Gastroesophageal sphincter (tissue), 4 donors: ENCODE measurements around the gene DNAH10. TPM values are rescaled to one million over a fixed set of nuclear protein-coding genes. Genes with fewer than 3 reads are reported as not detected.

Experiments
- ATAC-seq: fragments of 150-250 bp; one replicate; pipeline ENCODE4 v1.9.1; 2016; ENCODE audit warnings: mild to moderate bottlenecking, moderate library complexity
- H3K27ac ChIP-seq, 4 donors: fragments of 200-600 bp; sonication (generic) in 3 of 4; 1 replicate in 3 of 4; 2 replicates in 1 of 4; pipeline ENCODE4 v1.5.1; 2016 to 2019
- H3K27me3 ChIP-seq: fragments of 200-600 bp; sonication (generic); one replicate; pipeline ENCODE4 v1.5.1; 2019
- H3K36me3 ChIP-seq, 2 donors: fragments of 200-600 bp; sonication (generic); one replicate each; pipeline ENCODE4 v1.5.1; 2019; ENCODE audit warnings: control low read depth in 1 of 2
- H3K4me1 ChIP-seq, 3 donors: fragments of 200-600 bp; sonication (generic); 1 replicate in 2 of 3; 2 replicates in 1 of 3; pipeline ENCODE4 v1.5.1; 2016 to 2019; ENCODE audit warnings: control low read depth in 2 of 3
- H3K4me3 ChIP-seq, 2 donors: fragments of 200-600 bp; sonication (generic); one replicate each; pipeline ENCODE4 v1.5.1; 2019; ENCODE audit warnings: mild to moderate bottlenecking in 1 of 2, moderate library complexity in 1 of 2
- H3K9me3 ChIP-seq, 3 donors: fragments of 200-600 bp; sonication (generic); one replicate each; pipeline ENCODE4 v1.5.1; 2017 to 2019; ENCODE audit warnings: control low read depth in 2 of 3
- EP300 ChIP-seq: sonication (generic); formaldehyde crosslinking; IDR thresholded peaks from one replicate; pipeline ENCODE4 v1.6.1; 2017; ENCODE audit warnings: antibody characterized with exemption, mild to moderate bottlenecking
- POLR2A ChIP-seq, 2 donors: fragments of 450-650 bp; IDR thresholded peaks; one replicate each; pipeline ENCODE4 v1.6.1; 2017; ENCODE audit warnings: antibody characterized with exemption in 2 of 2, mild to moderate bottlenecking in 2 of 2, moderate library complexity in 1 of 2
- POLR2AphosphoS5 ChIP-seq: sonication (generic); formaldehyde crosslinking; IDR thresholded peaks from one replicate; pipeline ENCODE4 v1.6.1; 2017; ENCODE audit warnings: antibody characterized with exemption
- WGBS, 2 donors: methylation state at CpG; one replicate each; pipeline ENCODE4 v1.1.5; 2018; ENCODE audit warnings: low coverage in 1 of 2; 5-methylcytosine and 5-hydroxymethylcytosine counted together
- total RNA-seq, 4 donors: library from RNA; depleted of rRNA; stranded (reverse); fragments of >200 nt; gene quantifications; one replicate each; pipeline ENCODE4 v1.1.0, GENCODE V29; 2016
- TF ChIP-seq, protein P1 (sequence below), 4 experiments: fragments of 200-600 bp in 2 of 4; fragments of 450-650 bp in 2 of 4; sonication (generic) in 1 of 4; IDR thresholded peaks; one replicate each; pipeline ENCODE4 v1.5.1; 2017 to 2019; ENCODE audit warnings: antibody characterized with exemption in 4 of 4, mild to moderate bottlenecking in 2 of 4, moderate library complexity in 2 of 4

Gene DNAH10
- total RNA-seq, 4 donors from 2014 or later = not detected

DNA sequence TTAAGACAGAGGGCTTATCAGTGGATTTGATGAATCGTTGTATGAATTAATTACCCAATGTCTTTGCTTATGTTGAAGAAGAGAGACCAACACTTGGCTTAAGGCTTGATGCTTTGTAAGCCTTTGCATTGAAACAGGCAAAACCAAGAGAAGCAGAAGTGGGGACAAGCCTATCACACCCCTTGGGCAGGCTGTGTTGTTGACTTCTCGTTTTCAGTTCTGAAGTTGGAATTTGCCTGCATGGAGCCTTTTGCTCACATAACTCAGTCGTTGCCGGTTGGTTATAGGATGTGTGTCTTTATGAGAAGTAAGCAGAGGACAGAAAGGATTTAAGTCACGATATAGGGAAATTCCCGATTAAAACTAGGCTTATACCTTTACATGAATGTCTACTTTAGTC is 115.9 kb downstream of the DNAH10 start:
- peaks cover 38% of the 10 kb centered on the region for H3K27me3 ChIP-seq
- no peak for ATAC-seq
- WGBS, 2 donors = 80% methylated on average over 6 of the region's 6 CpGs; no CpG with 5 or more reads in 1 of the 2 donors

GRCh38 chr12:123879101-123879500 is 117.0 kb downstream of the DNAH10 start:
- H3K27ac ChIP-seq = no peak overlapping the region
- no peaks in the 10 kb centered on the region for H3K36me3 ChIP-seq
- no peak overlapping the region for H3K4me3 ChIP-seq
- ATAC-seq = no peak
- TF ChIP-seq POLR2AphosphoS5 (no peak), EP300 (no peak), POLR2A (IDR thresholded peaks at IDR 0.05) (no peak)
- TF ChIP-seq, protein P1, sequence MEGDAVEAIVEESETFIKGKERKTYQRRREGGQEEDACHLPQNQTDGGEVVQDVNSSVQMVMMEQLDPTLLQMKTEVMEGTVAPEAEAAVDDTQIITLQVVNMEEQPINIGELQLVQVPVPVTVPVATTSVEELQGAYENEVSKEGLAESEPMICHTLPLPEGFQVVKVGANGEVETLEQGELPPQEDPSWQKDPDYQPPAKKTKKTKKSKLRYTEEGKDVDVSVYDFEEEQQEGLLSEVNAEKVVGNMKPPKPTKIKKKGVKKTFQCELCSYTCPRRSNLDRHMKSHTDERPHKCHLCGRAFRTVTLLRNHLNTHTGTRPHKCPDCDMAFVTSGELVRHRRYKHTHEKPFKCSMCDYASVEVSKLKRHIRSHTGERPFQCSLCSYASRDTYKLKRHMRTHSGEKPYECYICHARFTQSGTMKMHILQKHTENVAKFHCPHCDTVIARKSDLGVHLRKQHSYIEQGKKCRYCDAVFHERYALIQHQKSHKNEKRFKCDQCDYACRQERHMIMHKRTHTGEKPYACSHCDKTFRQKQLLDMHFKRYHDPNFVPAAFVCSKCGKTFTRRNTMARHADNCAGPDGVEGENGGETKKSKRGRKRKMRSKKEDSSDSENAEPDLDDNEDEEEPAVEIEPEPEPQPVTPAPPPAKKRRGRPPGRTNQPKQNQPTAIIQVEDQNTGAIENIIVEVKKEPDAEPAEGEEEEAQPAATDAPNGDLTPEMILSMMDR (IDR thresholded peaks at IDR 0.05) = no peak
- 47 to 55% methylated on average over 8 to 9 of the region's 11 CpGs for WGBS, 2 donors
- peaks cover 0 to under 1% (median 0%) of the 10 kb centered on the region in 3 donors for H3K9me3 ChIP-seq
- H3K27me3 ChIP-seq = peaks cover 49% of the 10 kb centered on the region
- no peaks in the 10 kb centered on the region for H3K4me1 ChIP-seq

More for the DNA sequence above, 115.9 kb downstream of the DNAH10 start:
- Histone ChIP-seq H3K36me3 (no peaks in the 10 kb centered on the region), H3K4me1 (no peaks in the 10 kb centered on the region), H3K4me3 (no peak overlapping the region), H3K27ac (no peak overlapping the region), H3K9me3 (no peaks in the 10 kb centered on the region)
- TF ChIP-seq EP300 = no peak
- no peak for TF ChIP-seq POLR2AphosphoS5
- TF ChIP-seq, protein P1 (IDR thresholded peaks at IDR 0.05) = no peak
- TF ChIP-seq POLR2A (IDR thresholded peaks at IDR 0.05) = no peak

DNA sequence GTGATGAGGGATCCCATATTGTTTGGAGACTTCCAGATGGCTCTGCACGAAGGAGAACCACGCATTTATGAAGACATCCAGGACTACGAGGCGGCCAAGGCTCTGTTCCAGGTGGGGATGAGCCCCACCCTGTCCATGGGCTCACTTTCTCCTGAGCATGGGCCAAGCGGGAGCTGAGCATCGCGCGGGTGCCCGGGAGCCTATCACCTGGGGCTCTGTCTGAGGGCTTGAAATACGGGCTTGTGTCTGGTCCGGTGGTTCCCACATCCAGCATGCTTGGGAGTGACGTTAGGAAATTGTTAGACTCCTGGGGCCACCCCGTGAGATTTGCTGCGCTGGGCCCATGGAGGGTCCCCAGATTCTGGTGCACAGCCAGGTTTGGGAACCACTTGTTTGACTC is 117.6 kb downstream of the DNAH10 start:
- Histone ChIP-seq H3K36me3 (no peaks in the 10 kb centered on the region), H3K9me3 (peaks cover 0 to 6% (median 0%) of the 10 kb centered on the region in 3 donors), H3K27me3 (peaks cover 55% of the 10 kb centered on the region), H3K27ac (no peak overlapping the region), H3K4me1 (no peaks in the 10 kb centered on the region), H3K4me3 (no peak overlapping the region)
- ATAC-seq = no peak
- TF ChIP-seq POLR2AphosphoS5 = no peak
- TF ChIP-seq, protein P1 (IDR thresholded peaks at IDR 0.05) = no peak
- no peak for TF ChIP-seq EP300
- WGBS, 2 donors = 67 to 82% methylated on average over 5 to 6 of the region's 14 CpGs

- TF ChIP-seq EP300 = no peak
- TF ChIP-seq POLR2A (IDR thresholded peaks at IDR 0.05) = no peak
- TF ChIP-seq, protein P1 (IDR thresholded peaks at IDR 0.05) = no peak
- TF ChIP-seq POLR2AphosphoS5 = no peak
- WGBS, 2 donors = 63 to 94% methylated on average over 1 to 3 of the region's 8 CpGs
- ATAC-seq = no peak
- H3K27me3 ChIP-seq = peaks cover 57% of the 10 kb centered on the region
- no peak overlapping the region for H3K4me3 ChIP-seq
- H3K9me3 ChIP-seq = peaks cover 0 to 6% (median 0%) of the 10 kb centered on the region in 3 donors
- no peaks in the 10 kb centered on the region for H3K36me3 ChIP-seq
- H3K27ac ChIP-seq = no peak overlapping the region
- H3K4me1 ChIP-seq = no peaks in the 10 kb centered on the region
These were observed 120.1 kb downstream of the DNAH10 start for GRCh38 chr12:123882161-123882705.

- Histone ChIP-seq H3K27ac (no peak overlapping the region), H3K4me3 (no peak overlapping the region), H3K9me3 (peaks cover 0 to 6% (median 0%) of the 10 kb centered on the region in 3 donors), H3K27me3 (peaks cover 55% of the 10 kb centered on the region), H3K4me1 (no peaks in the 10 kb centered on the region), H3K36me3 (no peaks in the 10 kb centered on the region)
- TF ChIP-seq, protein P1 (IDR thresholded peaks at IDR 0.05) = no peak
- TF ChIP-seq EP300 (no peak), POLR2A (IDR thresholded peaks at IDR 0.05) (no peak), POLR2AphosphoS5 (no peak)
- WGBS, 2 donors = 77 to 89% methylated on average over 8 to 13 of the region's 13 CpGs
- no peak for ATAC-seq
These were observed 124.2 kb downstream of the DNAH10 start for GRCh38 chr12:123886258-123886657.
